ENCODE results near the gene KLK15.
"Not testable (repeated sequence)": the region's sequence is repeated elsewhere in the genome, so short reads cannot be mapped to it uniquely, and the experiment has no call there.

- TF ChIP-seq EP300 (IDR thresholded peaks at IDR 0.05; ENCODE audit: low read depth); CTCF (IDR thresholded peaks at IDR 0.05); POLR2A (IDR thresholded peaks at IDR 0.05); POLR2AphosphoS5 (IDR thresholded peaks at IDR 0.05): not testable (repeated sequence)
Observed at GRCh38 chr19:50811622-50812238, 21.6 kb downstream of the KLK15 start.

Data from transverse colon (tissue), 4 donors.